Vagina (tissue), 2 donors: Measurements from ENCODE around the gene CELA2A.

ENCODE experiments used
- CTCF ChIP-seq, 3 experiments: fragments of 450-650 bp in 2 of 3; fragments of 200-600 bp in 1 of 3; sonication (generic) in 1 of 3; IDR thresholded peaks; one replicate each; pipeline ENCODE4 v1.5.1; 2017 to 2019; ENCODE audit warnings: antibody characterized with exemption in 3 of 3, mild to moderate bottlenecking in 2 of 3, moderate library complexity in 2 of 3
- POLR2A ChIP-seq, 2 donors: fragments of 450-650 bp; IDR thresholded peaks; one replicate each; pipeline ENCODE4 v1.6.1; 2017; ENCODE audit warnings: antibody characterized with exemption in 2 of 2, mild to moderate bottlenecking in 2 of 2, moderate library complexity in 2 of 2
- POLR2AphosphoS5 ChIP-seq, 2 donors: sonication (generic); formaldehyde crosslinking; IDR thresholded peaks; one replicate each; pipeline ENCODE4 v1.9.0; 2017; ENCODE audit warnings: antibody characterized with exemption in 2 of 2, mild to moderate bottlenecking in 2 of 2, low read depth in 1 of 2; ENCODE audit not compliant: insufficient read depth in 1 of 2

- TF ChIP-seq CTCF (IDR thresholded peaks at IDR 0.05) (no peak), POLR2A (IDR thresholded peaks at IDR 0.05) (no peak), POLR2AphosphoS5 (IDR thresholded peaks at IDR 0.05; ENCODE audit: insufficient read depth in 1 of 2, low read depth in 1 of 2) (no peak)
Observed at GRCh38 chr1:15442759-15443158, 13.8 kb upstream of the CELA2A start.
